Gastrocnemius medialis (tissue), 4 donors: Measurements from ENCODE around the gene TVP23C.

Source experiments
- CTCF ChIP-seq, 5 experiments: fragments of 450-650 bp in 3 of 5; fragments of 200-600 bp in 2 of 5; sonication (generic) in 2 of 5; IDR thresholded peaks in 4 of 5; conservative IDR thresholded peaks in 1 of 5; 1 replicate in 4 of 5; 2 replicates in 1 of 5; pipeline ENCODE4 v1.5.1; 2016 to 2019; ENCODE audit warnings: antibody characterized with exemption in 5 of 5, mild to moderate bottlenecking in 3 of 5, moderate library complexity in 3 of 5
- POLR2A ChIP-seq, 2 donors: fragments of 450-650 bp; IDR thresholded peaks; one replicate each; pipeline ENCODE4 v1.6.1; 2017; ENCODE audit warnings: antibody characterized with exemption in 2 of 2, mild to moderate bottlenecking in 2 of 2, moderate library complexity in 2 of 2

GRCh38 chr17:15481481-15481880 lies 81.8 kb downstream of the TVP23C start:
- no peak for TF ChIP-seq CTCF (IDR thresholded peaks at IDR 0.05 in 4 of 5, conservative IDR thresholded peaks at IDR 0.05 in 1 of 5)
- TF ChIP-seq POLR2A (IDR thresholded peaks at IDR 0.05), result no peak
